ENCODE results near the gene DHRSX.
"Not testable (repeated sequence)": the region's sequence is repeated elsewhere in the genome, so short reads cannot be mapped to it uniquely, and the experiment has no call there.

The DHRSX gene

DNA sequence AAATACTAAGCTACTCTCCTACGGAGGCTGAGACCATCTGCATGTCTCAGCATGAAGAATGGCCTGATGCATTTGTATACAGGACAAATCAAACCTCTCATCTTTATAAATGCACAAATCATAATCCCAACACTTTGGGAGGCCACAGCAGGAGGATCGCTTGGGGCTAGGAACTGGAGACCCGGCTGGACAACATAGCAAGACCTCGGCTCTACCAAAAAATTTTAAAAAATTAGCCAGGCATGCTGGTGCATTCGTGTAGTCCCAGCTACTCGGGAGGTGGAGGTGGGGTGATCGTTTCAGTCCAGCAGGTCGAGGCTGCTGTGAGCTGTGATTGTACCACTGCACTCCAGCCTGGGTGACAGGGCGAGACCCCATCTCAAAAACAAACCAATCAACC, 262.8 kb downstream of the DHRSX start:
- no peak for ATAC-seq
- H3K27ac Mint-ChIP-seq = no peak overlapping the region
- H3K36me3 Mint-ChIP-seq (ENCODE audit: low read depth) = peaks cover 43% of the 10 kb centered on the region
- no peak overlapping the region for H3K4me3 Mint-ChIP-seq
- peaks cover 6% of the 10 kb centered on the region for H3K9me3 Mint-ChIP-seq
- peaks cover 8% of the 10 kb centered on the region for H3K4me1 Mint-ChIP-seq
- no peaks in the 10 kb centered on the region for H3K27me3 Mint-ChIP-seq
- no peak for DNase-seq

DNA sequence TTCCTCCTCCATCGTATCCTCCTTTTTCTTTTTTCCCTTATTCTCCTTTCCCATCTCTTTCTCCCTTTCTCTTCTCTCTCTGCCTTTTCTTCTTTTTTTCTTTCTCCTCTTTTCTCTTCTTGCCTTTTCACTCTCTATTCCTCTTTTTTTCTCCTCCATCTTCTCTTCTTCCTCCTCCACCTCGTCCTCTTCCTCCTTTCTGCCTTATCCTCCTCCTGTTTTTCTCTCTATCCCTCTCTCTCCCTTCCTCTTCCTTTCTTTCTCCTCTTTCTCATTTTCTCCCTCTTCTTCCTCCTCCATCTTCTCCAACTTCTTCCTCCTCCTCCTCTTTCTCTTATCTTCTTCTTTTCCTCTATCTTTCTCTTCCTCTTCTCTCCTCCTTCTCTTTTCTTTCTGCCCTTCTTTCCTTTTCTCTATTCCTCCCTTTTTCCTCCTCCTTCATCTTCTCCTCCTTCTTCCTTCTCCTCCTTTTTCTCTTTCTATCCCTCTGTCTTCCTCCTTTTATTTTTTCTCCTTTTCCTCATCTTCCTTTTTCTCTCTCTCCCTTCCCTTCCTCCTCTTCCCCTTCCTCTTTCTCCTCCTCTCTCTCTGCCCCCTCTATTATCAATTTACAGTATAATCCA, 269.1 kb downstream of the DHRSX start:
- Mint-ChIP-seq H3K4me1 (peaks cover 12% of the 10 kb centered on the region), H3K27me3 (no peaks in the 10 kb centered on the region), H3K4me3 (no peak overlapping the region), H3K36me3 (ENCODE audit: low read depth) (peaks cover 26% of the 10 kb centered on the region), H3K27ac (no peak overlapping the region), H3K9me3 (peaks cover 28% of the 10 kb centered on the region)
- DNase-seq (no peak), ATAC-seq (no peak)

DNA sequence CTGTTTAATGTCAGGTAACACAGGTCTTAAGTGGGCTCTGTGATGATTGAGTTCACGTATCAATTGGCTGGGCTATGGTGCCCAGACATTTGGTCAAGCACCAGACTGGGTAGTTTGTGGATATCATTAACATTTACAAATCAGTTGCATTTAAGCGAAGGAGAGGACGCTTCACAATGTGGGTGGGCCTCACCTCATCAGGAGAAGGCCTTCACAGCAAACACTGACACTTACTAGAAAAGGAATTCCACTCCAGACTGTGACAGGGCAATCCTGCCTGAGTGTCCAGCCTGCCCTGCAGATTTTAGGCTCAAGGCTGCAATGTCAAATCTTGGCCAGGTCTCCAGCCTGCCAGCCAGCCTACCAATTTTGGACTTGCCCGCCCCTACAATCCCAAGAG, 270.3 kb downstream of the DHRSX start:
- peaks cover 26% of the 10 kb centered on the region for H3K36me3 Mint-ChIP-seq (ENCODE audit: low read depth)
- no peak overlapping the region for H3K4me3 Mint-ChIP-seq
- DNase-seq = no peak
- no peak overlapping the region for H3K27ac Mint-ChIP-seq
- H3K9me3 Mint-ChIP-seq = peaks cover 29% of the 10 kb centered on the region
- peaks cover 12% of the 10 kb centered on the region for H3K4me1 Mint-ChIP-seq
- no peaks in the 10 kb centered on the region for H3K27me3 Mint-ChIP-seq
- ATAC-seq = no peak

DNA sequence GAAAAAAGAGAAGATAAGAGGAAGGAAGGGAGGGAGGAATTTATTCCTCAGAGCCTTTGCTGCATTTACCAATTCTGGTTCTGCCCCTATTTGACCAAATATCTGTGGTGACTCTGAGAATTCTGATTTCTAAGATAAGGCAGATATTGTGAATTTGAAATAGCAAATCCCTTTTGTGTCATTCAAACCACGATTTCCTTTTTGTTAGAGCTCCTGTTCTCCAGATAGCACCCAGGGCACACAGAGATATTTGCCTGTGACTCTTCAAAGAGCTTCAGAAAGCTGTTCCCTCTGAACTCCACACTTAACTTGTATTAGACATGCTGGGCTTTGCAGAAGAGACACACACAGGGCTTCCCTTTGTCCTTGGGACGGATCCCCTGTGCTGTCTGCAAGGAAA, 272.2 kb downstream of the DHRSX start:
- H3K36me3 Mint-ChIP-seq (ENCODE audit: low read depth) = peaks cover 46% of the 10 kb centered on the region
- DNase-seq (no peak), ATAC-seq (no peak)
- no peak overlapping the region for H3K4me3 Mint-ChIP-seq
- H3K4me1 Mint-ChIP-seq = peaks cover 10% of the 10 kb centered on the region
- peaks cover 43% of the 10 kb centered on the region for H3K9me3 Mint-ChIP-seq
- H3K27me3 Mint-ChIP-seq = no peaks in the 10 kb centered on the region
- H3K27ac Mint-ChIP-seq = no peak overlapping the region

DNA sequence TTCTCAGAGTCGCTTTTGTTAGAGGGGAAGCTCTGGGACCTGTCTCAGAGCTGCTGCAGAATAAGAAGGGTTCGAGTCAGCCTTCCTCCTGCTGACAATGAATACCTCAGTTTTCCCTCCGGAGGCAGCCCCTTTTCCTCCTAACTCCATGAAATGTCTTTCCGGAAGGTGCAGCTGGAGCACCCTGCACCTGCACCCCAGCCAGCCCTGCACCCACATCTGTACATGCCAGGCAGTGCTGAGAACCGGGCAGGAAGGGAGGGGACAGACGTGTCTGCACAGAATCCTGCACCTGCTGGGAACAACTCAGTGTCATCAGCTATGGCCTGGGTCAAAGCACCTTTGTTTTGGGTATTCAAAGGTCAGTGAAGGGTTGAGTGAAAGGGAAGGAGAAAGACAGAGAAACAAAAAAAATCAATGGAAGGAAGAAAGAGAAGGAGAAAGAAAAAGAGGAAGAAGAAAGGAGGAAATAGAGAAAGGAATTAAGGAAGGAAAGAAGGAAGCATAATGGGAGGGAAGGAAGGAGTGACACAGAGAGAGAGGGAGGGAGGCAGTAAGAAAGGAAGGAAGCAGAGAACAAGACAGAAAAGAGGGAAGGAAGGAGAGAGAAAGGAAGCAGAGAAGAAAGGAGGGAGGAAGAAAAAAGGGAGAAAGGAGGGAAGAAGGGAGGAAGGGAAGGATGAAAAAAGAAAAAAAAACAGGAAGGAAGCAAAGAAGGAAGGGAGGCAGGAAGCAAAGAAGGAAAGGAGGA, 273.7 kb downstream of the DHRSX start:
- H3K9me3 Mint-ChIP-seq = peaks cover 53% of the 10 kb centered on the region
- H3K27ac Mint-ChIP-seq = no peak overlapping the region
- H3K4me3 Mint-ChIP-seq = no peak overlapping the region

DNA sequence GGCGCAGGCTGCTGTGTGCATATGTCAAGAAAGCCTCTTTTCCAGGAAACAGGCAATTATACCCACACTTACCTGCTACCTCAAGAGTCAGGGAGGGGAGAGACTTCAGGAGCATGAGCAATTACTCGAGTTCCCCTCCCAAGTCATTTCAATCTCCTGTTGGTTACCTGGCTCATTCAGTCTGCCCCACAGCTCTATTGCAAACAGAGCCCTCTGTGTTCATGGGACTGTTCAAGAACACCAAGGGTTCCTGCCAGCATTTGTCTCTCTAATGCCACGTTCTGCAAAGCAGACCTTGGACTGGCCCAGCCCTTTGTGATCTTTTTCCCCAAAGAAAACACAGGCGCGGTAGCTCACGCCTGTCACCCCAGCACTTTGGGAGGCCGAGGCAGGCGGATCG, 274.6 kb downstream of the DHRSX start:
- Mint-ChIP-seq H3K4me1 (no peaks in the 10 kb centered on the region), H3K27ac (no peak overlapping the region), H3K36me3 (ENCODE audit: low read depth) (peaks cover 62% of the 10 kb centered on the region), H3K27me3 (no peaks in the 10 kb centered on the region), H3K9me3 (peaks cover 49% of the 10 kb centered on the region), H3K4me3 (no peak overlapping the region)
- DNase-seq (no peak), ATAC-seq (no peak)

More for the DNA sequence above, 273.7 kb downstream of the DHRSX start:
- DNase-seq (no peak), ATAC-seq (no peak)
- no peaks in the 10 kb centered on the region for H3K27me3 Mint-ChIP-seq
- no peaks in the 10 kb centered on the region for H3K4me1 Mint-ChIP-seq
- peaks cover 60% of the 10 kb centered on the region for H3K36me3 Mint-ChIP-seq (ENCODE audit: low read depth)

DNA sequence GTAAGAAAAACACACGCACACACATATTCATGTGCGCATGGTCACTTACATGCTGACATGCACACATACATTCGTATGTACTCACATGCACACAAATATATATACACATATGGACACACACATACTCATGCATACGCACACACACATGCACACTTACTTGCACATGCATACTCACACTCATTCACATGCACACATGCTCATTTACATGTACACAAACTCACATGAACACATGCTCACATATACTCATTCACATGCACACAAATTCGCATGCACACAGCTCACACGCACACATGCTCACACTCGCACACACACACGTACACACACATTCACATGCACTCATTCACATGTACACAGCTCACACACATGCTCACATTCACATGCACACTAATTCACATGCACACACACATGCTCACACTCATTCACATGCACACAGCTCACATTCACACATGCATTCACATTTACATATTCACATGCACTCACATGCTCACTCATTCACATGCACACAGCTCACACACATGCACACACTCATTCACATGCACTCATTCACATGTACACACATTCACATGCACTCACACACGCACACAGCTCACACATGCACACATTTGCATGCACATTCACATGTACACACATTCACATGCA, 276.1 kb downstream of the DHRSX start:
- H3K4me1 Mint-ChIP-seq = no peaks in the 10 kb centered on the region
- peaks cover 67% of the 10 kb centered on the region for H3K36me3 Mint-ChIP-seq (ENCODE audit: low read depth)
- H3K27ac Mint-ChIP-seq = no peak overlapping the region
- no peak overlapping the region for H3K4me3 Mint-ChIP-seq
- ATAC-seq (no peak), DNase-seq (no peak)
- H3K27me3 Mint-ChIP-seq = no peaks in the 10 kb centered on the region
- H3K9me3 Mint-ChIP-seq = peaks cover 42% of the 10 kb centered on the region

DNA sequence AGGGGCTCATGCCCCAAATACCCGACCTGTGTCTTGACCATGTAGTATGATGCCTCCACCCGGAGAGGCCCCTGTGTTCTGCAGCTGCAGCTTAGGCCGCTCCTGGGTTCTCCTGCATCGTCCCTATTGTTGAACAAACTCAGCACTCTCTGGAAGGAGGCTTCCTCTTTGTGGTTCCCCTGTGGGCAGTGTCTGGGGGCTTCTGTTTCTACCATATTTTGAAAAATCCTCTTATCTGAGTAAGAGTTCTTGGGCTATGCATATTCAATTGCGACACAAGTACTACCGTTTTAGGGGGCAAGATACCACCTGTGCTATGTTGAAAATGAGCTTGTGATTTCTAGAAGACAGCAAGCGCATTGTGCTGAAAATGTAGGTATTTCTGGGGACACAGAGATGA, 276.6 kb downstream of the DHRSX start:
- Mint-ChIP-seq H3K36me3 (ENCODE audit: low read depth) (peaks cover 64% of the 10 kb centered on the region), H3K27ac (no peak overlapping the region), H3K4me3 (no peak overlapping the region), H3K27me3 (no peaks in the 10 kb centered on the region), H3K9me3 (peaks cover 38% of the 10 kb centered on the region), H3K4me1 (no peaks in the 10 kb centered on the region)
- DNase-seq (no peak), ATAC-seq (no peak)

DNA sequence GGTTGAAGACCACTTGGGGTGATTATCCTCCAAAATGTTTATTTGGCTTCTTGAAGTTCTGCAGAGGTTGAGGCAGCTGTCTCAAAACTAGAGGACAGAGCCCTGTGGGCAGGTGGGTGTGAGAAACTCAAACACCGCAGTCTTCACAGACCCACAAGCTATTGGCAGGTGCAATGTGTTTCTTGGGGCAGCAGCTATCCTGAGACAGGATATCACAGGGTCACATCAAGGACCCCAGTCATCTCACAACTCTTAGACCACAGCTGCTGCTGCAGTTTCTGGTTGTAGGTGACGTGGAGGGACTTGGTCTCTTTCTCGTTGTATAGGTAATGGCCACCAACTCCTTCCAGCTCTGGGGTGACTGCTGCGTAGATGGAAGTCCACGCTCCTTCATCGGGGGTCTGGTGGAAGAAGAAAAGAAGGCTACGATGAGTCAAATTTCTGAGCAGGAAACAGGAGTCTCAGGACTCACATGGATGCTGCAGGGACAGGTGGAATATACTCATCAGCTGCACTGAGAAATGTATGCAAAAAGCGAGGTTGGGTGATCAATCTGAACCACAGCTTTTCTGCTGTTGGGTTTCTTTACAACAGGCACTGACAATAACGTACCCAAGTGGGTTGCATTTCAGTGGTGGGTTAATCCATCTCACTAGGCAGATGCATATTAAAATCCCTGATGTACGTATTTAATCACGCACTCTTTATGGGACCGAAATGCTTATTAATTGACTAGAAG, 279.8 kb downstream of the DHRSX start:
- Mint-ChIP-seq H3K36me3 (ENCODE audit: low read depth) (peaks cover 72% of the 10 kb centered on the region), H3K9me3 (peaks cover 43% of the 10 kb centered on the region)

DNA sequence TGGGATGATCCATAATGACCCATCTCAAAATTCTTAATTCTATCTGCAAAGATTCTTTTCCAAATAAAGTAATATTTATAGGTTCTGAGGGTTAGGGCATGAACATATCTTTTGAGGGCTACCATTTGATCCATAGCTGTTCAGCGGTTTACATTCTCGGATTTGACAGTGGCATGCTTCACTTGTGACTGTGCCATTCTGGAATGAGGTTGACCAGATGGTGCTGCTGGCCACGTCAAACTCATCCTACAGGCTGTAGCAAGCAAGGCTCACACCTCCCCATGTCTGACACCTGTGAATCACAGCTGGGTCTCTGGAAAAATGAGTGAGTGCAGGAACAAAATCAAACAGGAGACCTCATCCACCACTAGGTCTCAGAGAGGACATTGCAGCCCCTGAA, 280.5 kb downstream of the DHRSX start:
- DNase-seq (no peak), ATAC-seq (no peak)
- Mint-ChIP-seq H3K36me3 (ENCODE audit: low read depth) (peaks cover 67% of the 10 kb centered on the region), H3K9me3 (peaks cover 40% of the 10 kb centered on the region), H3K27ac (no peak overlapping the region), H3K4me1 (no peaks in the 10 kb centered on the region), H3K27me3 (no peaks in the 10 kb centered on the region), H3K4me3 (no peak overlapping the region)

More for the DNA sequence above, 279.8 kb downstream of the DHRSX start:
- Mint-ChIP-seq H3K4me1 (no peaks in the 10 kb centered on the region), H3K27me3 (no peaks in the 10 kb centered on the region), H3K27ac (no peak overlapping the region), H3K4me3 (no peak overlapping the region)
- ATAC-seq (no peak), DNase-seq (no peak)

DNA sequence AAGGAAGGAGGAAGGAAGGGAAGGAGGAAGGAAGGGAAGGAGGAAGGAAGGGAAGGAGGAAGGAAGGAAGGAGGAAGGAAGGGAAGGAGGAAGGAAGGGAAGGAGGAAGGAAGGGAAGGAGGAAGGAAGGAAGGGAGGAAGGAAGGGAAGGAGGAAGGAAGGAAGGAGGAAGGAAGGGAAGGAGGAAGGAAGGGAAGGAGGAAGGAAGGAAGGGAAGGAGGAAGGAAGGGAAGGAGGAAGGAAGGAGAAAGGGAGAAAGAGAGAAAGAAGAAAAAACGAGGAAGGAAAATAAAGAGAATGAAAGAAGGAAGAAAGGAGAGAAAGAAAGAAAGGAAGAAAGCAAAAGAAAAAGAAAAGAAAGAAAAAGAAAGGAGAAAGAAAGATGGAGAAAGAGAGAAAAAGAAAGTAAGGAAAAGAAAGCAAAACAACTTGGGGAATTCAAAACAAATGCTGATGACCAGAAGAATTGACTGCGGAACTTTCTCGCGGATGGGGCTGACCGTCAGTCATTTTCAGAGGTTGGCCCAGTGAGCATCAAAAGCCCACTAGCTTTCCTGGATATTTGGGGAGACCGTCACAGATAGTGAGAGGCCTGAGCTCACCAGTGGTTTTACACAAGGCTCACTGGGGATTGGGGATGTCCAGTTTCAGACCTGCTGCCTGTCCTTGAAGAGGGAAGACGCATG, 286.5 kb downstream of the DHRSX start:
- Mint-ChIP-seq H3K36me3 (ENCODE audit: low read depth) (peaks cover 19% of the 10 kb centered on the region), H3K9me3 (peaks cover 30% of the 10 kb centered on the region)
- DNase-seq, H3K4me3 Mint-ChIP-seq, H3K27ac Mint-ChIP-seq, ATAC-seq, H3K27me3 Mint-ChIP-seq, H3K4me1 Mint-ChIP-seq: not testable (repeated sequence)

DNA sequence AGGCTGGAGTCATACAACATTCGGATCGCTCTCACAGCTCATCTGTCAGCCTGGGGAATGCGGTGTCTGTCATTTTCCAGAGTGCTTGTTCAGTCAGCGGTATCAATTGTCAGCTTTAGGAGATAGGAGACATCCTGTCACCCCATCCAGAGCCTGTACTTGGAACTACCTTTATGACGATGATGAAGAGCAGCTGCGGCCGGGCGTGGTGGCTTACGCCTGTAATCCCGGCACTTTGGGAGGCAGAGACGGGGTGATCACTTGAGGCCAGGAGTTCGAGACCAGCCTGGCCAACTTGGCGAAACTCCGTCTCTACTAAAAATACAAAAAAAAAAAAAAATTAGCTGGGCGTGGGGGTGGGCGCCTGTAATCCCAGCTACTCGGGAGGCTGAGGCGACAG, 289.1 kb downstream of the DHRSX start:
- Mint-ChIP-seq H3K9me3 (peaks cover 22% of the 10 kb centered on the region), H3K36me3 (ENCODE audit: low read depth) (peaks cover 15% of the 10 kb centered on the region)
- H3K27ac Mint-ChIP-seq, DNase-seq, H3K4me1 Mint-ChIP-seq, H3K4me3 Mint-ChIP-seq, H3K27me3 Mint-ChIP-seq, ATAC-seq: not testable (repeated sequence)

DNA sequence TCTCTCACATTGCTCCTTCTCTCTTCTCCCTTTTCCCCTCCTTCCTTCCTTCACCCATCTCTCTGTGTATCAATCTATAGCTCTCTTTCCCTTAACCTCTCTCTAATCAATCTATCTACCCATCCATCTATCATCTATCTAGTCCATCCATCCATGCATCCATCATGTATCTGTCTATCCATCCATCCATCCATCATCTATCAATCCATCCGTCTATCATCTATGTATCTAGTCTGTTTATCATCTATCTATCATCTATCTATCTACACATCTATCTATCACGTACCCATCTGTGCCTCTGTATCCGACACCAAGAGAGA, 307.5 kb downstream of the DHRSX start:
- Mint-ChIP-seq H3K4me3 (no peak overlapping the region), H3K27me3 (no peaks in the 10 kb centered on the region), H3K36me3 (ENCODE audit: low read depth) (peaks cover 11% of the 10 kb centered on the region), H3K4me1 (no peaks in the 10 kb centered on the region), H3K9me3 (peaks cover 17% of the 10 kb centered on the region), H3K27ac (no peak overlapping the region)
- ATAC-seq = no peak
- DNase-seq = no peak

DNA sequence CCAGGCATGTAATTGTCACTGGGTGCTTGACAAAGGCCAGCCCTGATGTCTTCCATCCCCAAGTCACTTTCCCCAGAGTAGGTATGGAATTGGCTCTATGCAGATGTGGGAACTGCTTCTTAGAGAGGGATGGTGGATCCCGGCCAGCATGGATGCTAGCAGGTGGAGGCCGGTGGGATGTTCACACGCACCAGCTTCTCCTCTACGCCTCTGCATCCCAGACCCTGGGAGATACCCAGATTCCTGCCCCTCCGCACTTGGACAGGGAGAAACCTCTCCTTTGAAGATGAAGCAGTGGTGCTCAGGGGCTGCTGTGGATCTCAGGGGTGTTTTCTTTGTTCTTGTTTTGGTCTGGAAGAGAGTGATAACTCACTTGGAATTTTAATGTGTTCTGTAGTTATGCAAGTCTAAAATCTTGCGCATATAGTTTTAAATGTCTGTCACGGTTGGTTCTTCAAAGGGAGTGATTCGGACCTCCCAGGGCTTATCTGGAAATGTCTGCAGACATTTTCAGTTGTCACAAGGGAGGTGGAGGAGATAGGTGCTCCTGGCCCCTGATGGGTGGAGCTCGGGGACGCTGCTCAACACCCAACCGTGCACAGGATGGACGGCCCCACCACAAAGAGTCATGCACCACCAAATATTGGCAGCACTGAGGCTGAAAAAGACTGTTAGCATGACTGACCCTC, 308.0 kb downstream of the DHRSX start:
- no peak for DNase-seq
- Mint-ChIP-seq H3K4me3 (no peak overlapping the region), H3K36me3 (ENCODE audit: low read depth) (peaks cover 15% of the 10 kb centered on the region), H3K4me1 (no peaks in the 10 kb centered on the region), H3K27me3 (no peaks in the 10 kb centered on the region), H3K9me3 (peaks cover 21% of the 10 kb centered on the region), H3K27ac (no peak overlapping the region)
- no peak for ATAC-seq

Measured in activated naive CD8-positive, alpha-beta T cell treated with anti-CD3 and anti-CD28 coated beads, Interleukin-2, amount 50 U/mL, for 24 hours (primary cell).